Measurements from ENCODE around the gene RND3. TPM values are rescaled to one million over a fixed set of nuclear protein-coding genes. Genes with fewer than 3 reads are reported as not detected.

The RND3 gene
- total RNA-seq, 1 experiment from 2014 or later, result 45.3 TPM

GRCh38 chr2:150484461-150485021 is 2.9 kb downstream of the RND3 start:
- ChIA-PET CTCF (no interaction called here), POLR2A (interaction anchor here (0.7 kb wide), 1 partner anchor 335 kb away, joined by 3 read pairs; no protein-coding TSS in a partner anchor)
- intact Hi-C loops (cut with micrococcal nuclease; ENCODE audit: unreplicated experiment), result loop anchor here (5.0 to 10.0 kb wide), 3 partner anchors 300 to 753 kb away; no protein-coding TSS in a partner anchor
- Histone ChIP-seq H3K9me3 (ENCODE audit: control insufficient read depth, insufficient read depth, low read depth, low read length) (no peaks in the 10 kb centered on the region), H3K4me1 (ENCODE audit: control insufficient read depth, insufficient read depth, low read length) (peaks cover 48% of the 10 kb centered on the region), H3K27me3 (ENCODE audit: control insufficient read depth, insufficient read depth, low read length) (no peaks in the 10 kb centered on the region; the same call in 1 of the 2 replicates), H3K4me3 (ENCODE audit: low read depth in 2 of 2, low read length in 2 of 2) (peak overlapping the region; percentile 88 to 89), H3K27ac (ENCODE audit: low read length) (peak overlapping the region; percentile 92), H3K36me3 (ENCODE audit: control insufficient read depth, insufficient read depth, low read length) (peaks cover 9% of the 10 kb centered on the region)
- no peak for ATAC-seq
- DNase-seq (ENCODE audit: low read depth, low spot score), result no peak
- TF ChIP-seq TCF7L2 (IDR thresholded peaks at IDR 0.05; ENCODE audit: low read depth, low read length), result no peak
- TF ChIP-seq SIN3A (IDR thresholded peaks at IDR 0.05; ENCODE audit: borderline replicate concordance, insufficient read depth, low read depth, low read length), result 0 out of 2 replicates have a peak, but pooled peaks have one; percentile 6
- TF ChIP-seq CTCF (IDR thresholded peaks at IDR 0.05), result no peak
- no peak for TF ChIP-seq REST (IDR thresholded peaks at IDR 0.05; ENCODE audit: insufficient read depth in 1 of 2, low read depth in 2 of 2, low read length in 1 of 2)
- TF ChIP-seq POLR2AphosphoS5 (IDR thresholded peaks at IDR 0.05; ENCODE audit: low read depth, low read length), result 0 out of 2 replicates have a peak, but pooled peaks have one; percentile 4
- in situ Hi-C loops (cut with HindIII; ENCODE audit: low pct_unique_long_range_greater_than_20kb, low sequenced_read_pairs), result no loop called here
- BruUV-seq (replicated peaks), result no TSS peak

- Histone ChIP-seq H3K4me3 (ENCODE audit: low read depth in 2 of 2, low read length in 2 of 2) (peak overlapping the region; percentile 88 to 89), H3K36me3 (ENCODE audit: control insufficient read depth, insufficient read depth, low read length) (peaks cover 9% of the 10 kb centered on the region), H3K9me3 (ENCODE audit: control insufficient read depth, insufficient read depth, low read depth, low read length) (no peaks in the 10 kb centered on the region), H3K27ac (ENCODE audit: low read length) (peak overlapping the region; percentile 92), H3K27me3 (ENCODE audit: control insufficient read depth, insufficient read depth, low read length) (no peaks in the 10 kb centered on the region), H3K4me1 (ENCODE audit: control insufficient read depth, insufficient read depth, low read length) (peaks cover 53% of the 10 kb centered on the region)
- ChIA-PET CTCF (no interaction called here), POLR2A (no interaction called here)
- ATAC-seq (no peak), DNase-seq (ENCODE audit: low read depth, low spot score) (no peak)
- no TSS peak for BruUV-seq (replicated peaks)
- in situ Hi-C loops (cut with HindIII; ENCODE audit: low pct_unique_long_range_greater_than_20kb, low sequenced_read_pairs) (no loop called here), intact Hi-C loops (cut with micrococcal nuclease; ENCODE audit: unreplicated experiment) (loop anchor here (10.0 kb wide), 2 partner anchors 299 to 571 kb away; no protein-coding TSS in a partner anchor)
- TF ChIP-seq REST (IDR thresholded peaks at IDR 0.05; ENCODE audit: insufficient read depth in 1 of 2, low read depth in 2 of 2, low read length in 1 of 2) (no peak), CTCF (IDR thresholded peaks at IDR 0.05) (no peak), POLR2AphosphoS5 (IDR thresholded peaks at IDR 0.05; ENCODE audit: low read depth, low read length) (no peak), TCF7L2 (IDR thresholded peaks at IDR 0.05; ENCODE audit: low read depth, low read length) (no peak), SIN3A (IDR thresholded peaks at IDR 0.05; ENCODE audit: borderline replicate concordance, insufficient read depth, low read depth, low read length) (no peak)
These were observed 3.5 kb downstream of the RND3 start for GRCh38 chr2:150484006-150484405.
